Activated naive CD8-positive, alpha-beta T cell treated with anti-CD3 and anti-CD28 coated beads, Interleukin-2, amount 50 U/mL, for 24 hours (primary cell): ENCODE data around the gene NFIC.

Experiments
- ATAC-seq: fragments of 150-1000 bp; cut with Tn5 transposase; one replicate; pipeline ENCODE4 v1.10.0; 2021
- DNase-seq: peaks from one replicate; pipeline ENCODE4 v3.0.0; 2021
- H3K27ac Mint-ChIP-seq: one replicate; pipeline ENCODE4 v1.8.0; 2021; ENCODE audit warnings: mild to moderate bottlenecking, mixed read lengths
- H3K27me3 Mint-ChIP-seq: one replicate; pipeline ENCODE4 v1.8.0; 2021; ENCODE audit warnings: mixed read lengths
- H3K36me3 Mint-ChIP-seq: one replicate; pipeline ENCODE4 v1.8.0; 2021; ENCODE audit warnings: low read depth, mixed read lengths
- H3K4me1 Mint-ChIP-seq: one replicate; pipeline ENCODE4 v1.8.0; 2021; ENCODE audit warnings: mixed read lengths
- H3K4me3 Mint-ChIP-seq: one replicate; pipeline ENCODE4 v1.8.0; 2021; ENCODE audit warnings: mild to moderate bottlenecking, moderate library complexity, mixed read lengths
- H3K9me3 Mint-ChIP-seq: one replicate; pipeline ENCODE4 v1.8.0; 2021; ENCODE audit warnings: mixed read lengths

Gene NFIC

DNA sequence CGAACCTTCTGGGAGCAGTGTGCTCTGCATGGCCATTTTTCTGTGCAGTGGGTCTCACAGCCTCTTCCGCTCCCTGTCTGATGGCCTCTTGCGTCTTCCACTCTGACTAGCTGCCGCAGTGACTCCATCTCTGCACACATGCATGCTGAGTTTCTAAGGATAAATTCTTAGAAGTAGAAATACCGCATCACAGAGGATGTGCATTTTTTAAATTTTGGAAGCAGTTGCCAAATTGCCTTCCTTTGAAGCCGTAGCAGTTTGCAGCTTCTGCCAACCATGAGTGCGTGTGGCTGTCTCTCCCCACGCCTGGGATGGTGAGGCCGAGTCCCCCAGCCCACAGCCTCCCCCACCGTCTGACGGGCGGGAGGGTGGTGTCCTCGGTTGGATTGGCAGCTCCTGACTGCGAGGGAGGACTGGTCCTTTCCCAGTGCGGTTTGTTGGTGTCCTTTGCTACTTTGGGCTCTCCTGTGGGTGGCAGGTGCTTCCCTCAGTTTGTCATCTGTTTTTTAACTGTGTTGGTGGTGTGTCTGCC, 149.6 kb downstream of the NFIC start:
- Mint-ChIP-seq H3K36me3 (no peaks in the 10 kb centered on the region), H3K4me3 (no peak overlapping the region), H3K27ac (no peak overlapping the region), H3K4me1 (peaks cover 41% of the 10 kb centered on the region), H3K9me3 (no peaks in the 10 kb centered on the region), H3K27me3 (no peaks in the 10 kb centered on the region)
- ATAC-seq (no peak), DNase-seq (no peak)

DNA sequence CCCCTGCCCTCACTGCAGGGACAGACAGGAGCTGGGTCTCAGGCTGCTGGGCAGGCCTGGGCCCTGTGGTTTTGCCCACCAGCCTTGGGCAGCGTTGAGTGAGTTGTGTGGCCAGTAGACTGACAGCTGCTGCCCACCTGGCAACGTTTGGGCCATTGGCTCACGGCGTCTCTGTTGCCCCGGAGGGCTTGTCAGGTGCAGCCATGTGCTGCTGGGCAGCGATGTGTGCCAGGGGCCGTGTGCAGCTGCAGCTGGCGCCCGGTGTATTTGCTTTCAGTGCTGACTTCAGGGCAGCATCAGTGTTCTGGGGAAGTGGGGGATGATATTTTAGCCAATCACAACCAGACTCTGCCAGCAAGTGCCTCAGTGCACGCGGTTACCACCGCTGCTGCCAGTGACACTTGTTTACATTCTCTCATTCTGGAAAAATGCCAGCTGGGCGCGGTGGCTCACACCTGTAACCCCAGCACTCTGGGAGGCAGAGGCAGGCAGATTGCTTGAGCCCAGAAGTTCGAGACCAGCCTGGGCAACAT, 150.4 kb downstream of the NFIC start:
- Mint-ChIP-seq H3K36me3 (peaks cover 3% of the 10 kb centered on the region), H3K27ac (no peak overlapping the region), H3K9me3 (no peaks in the 10 kb centered on the region), H3K4me1 (peaks cover 40% of the 10 kb centered on the region), H3K27me3 (no peaks in the 10 kb centered on the region), H3K4me3 (no peak overlapping the region)
- ATAC-seq (peak; percentile 13), DNase-seq (peak; percentile 31)

DNA sequence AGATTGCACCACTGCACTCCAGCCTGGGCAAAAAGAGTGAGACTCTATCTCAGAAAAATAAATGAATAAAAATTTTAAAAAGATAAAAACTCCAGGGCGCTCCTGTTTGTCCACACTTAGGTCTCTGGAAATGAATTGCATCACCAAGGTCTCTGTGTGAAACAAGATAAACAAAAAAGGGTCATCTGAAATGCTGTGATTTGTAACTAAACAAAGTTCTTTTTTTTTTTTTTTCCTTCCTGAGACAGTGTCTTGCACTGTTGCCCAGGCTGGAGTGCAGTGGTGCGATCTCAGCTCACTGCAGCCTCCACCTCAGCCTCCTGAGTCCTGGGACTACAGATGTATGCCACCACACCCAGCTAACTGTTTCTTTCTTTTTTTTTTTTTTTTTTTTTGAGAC, 151.3 kb downstream of the NFIC start:
- ATAC-seq = no peak
- H3K4me3 Mint-ChIP-seq = no peak overlapping the region
- DNase-seq = no peak
- no peak overlapping the region for H3K27ac Mint-ChIP-seq
- H3K4me1 Mint-ChIP-seq = peaks cover 35% of the 10 kb centered on the region
- H3K27me3 Mint-ChIP-seq = no peaks in the 10 kb centered on the region
- H3K36me3 Mint-ChIP-seq = peaks cover 3% of the 10 kb centered on the region
- no peaks in the 10 kb centered on the region for H3K9me3 Mint-ChIP-seq

DNA sequence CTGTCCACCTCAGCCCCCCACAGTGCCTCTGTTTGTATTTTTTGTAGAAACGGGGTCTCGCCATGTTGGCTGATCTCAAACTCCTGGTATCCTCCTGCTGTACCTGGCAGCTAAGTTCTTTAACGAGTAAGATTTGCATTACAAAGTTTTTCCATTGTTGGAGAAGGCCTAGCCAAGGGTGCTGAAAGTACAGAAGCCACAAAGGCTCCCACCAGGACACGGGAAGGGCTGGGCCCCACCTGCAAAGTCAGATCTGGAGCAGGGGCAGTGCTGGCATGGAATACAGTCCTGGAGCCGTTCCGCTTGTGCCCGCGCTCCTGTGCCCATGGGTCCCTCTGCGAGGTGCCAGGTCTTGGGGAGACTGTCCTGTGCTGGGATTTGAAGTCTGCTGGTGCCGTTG, 151.9 kb downstream of the NFIC start:
- no peak overlapping the region for H3K4me3 Mint-ChIP-seq
- H3K36me3 Mint-ChIP-seq = peaks cover 3% of the 10 kb centered on the region
- H3K27ac Mint-ChIP-seq = no peak overlapping the region
- H3K9me3 Mint-ChIP-seq = no peaks in the 10 kb centered on the region
- H3K27me3 Mint-ChIP-seq = no peaks in the 10 kb centered on the region
- H3K4me1 Mint-ChIP-seq = peaks cover 35% of the 10 kb centered on the region
- DNase-seq (no peak), ATAC-seq (no peak)

DNA sequence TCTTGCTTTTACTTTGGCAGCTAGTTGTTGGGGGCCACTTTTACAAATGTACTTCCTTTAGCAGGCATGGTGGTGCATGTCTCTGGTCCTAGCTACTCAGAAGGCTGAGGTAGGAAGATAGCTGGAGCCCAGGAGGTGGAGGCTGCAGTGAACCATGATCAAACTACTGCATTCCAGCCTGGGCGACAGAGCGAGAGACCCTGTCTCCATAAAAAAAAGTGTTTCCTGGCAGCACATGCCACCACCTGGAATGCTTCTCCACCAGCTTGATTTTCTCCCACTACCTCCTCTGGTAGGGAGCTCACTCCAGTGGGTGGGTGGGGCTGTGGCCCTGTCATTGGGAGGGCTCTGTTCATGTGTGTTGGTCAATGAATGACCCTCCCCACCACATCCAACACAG, 152.3 kb downstream of the NFIC start:
- peaks cover 3% of the 10 kb centered on the region for H3K36me3 Mint-ChIP-seq
- no peak overlapping the region for H3K27ac Mint-ChIP-seq
- no peak for ATAC-seq

More for the DNA sequence above, 152.3 kb downstream of the NFIC start:
- Mint-ChIP-seq H3K4me3 (no peak overlapping the region), H3K4me1 (peaks cover 35% of the 10 kb centered on the region), H3K27me3 (no peaks in the 10 kb centered on the region), H3K9me3 (no peaks in the 10 kb centered on the region)
- no peak for DNase-seq
